H9 (cell line): ENCODE results near the gene TEX26. TPM values are rescaled to one million over a fixed set of nuclear protein-coding genes. Genes with fewer than 3 reads are reported as not detected.

Experiments used
- DNase-seq: peaks from one replicate; pipeline ENCODE4 v3.0.0-alpha.2; 2017
- H2AFZ ChIP-seq: one replicate; pipeline ENCODE4 v1.6.1; 2013; ENCODE audit warnings: mild to moderate bottlenecking, low read length, control low read depth, moderate library complexity
- H2AK5ac ChIP-seq: 2 replicates; pipeline ENCODE4 v1.6.1; 2013; ENCODE audit warnings: low read length, control low read depth, mixed read lengths; ENCODE audit not compliant: insufficient read length
- H2BK120ac ChIP-seq: one replicate; pipeline ENCODE4 v1.6.1; 2013; ENCODE audit warnings: low read depth, mild to moderate bottlenecking, low read length, control low read depth, inconsistent platforms; ENCODE audit not compliant: poor library complexity, severe bottlenecking
- H2BK12ac ChIP-seq: 2 replicates; pipeline ENCODE4 v1.6.1; 2013; ENCODE audit warnings: low read length, control low read depth, mixed read lengths, low read depth; ENCODE audit not compliant: insufficient read length
- H2BK15ac ChIP-seq: 2 replicates; pipeline ENCODE4 v1.6.1; 2013; ENCODE audit warnings: low read depth, low read length, control low read depth
- H2BK20ac ChIP-seq: one replicate; pipeline ENCODE4 v1.6.1; 2013; ENCODE audit warnings: low read depth, mild to moderate bottlenecking, low read length, control low read depth, inconsistent platforms; ENCODE audit not compliant: poor library complexity, severe bottlenecking
- H2BK5ac ChIP-seq: 2 replicates; pipeline ENCODE4 v1.6.1; 2013; ENCODE audit warnings: low read length, control low read depth, mixed read lengths; ENCODE audit not compliant: insufficient read length
- H3K14ac ChIP-seq: 2 replicates; pipeline ENCODE4 v1.6.1; 2013; ENCODE audit warnings: low read length, control low read depth; ENCODE audit not compliant: insufficient read depth
- H3K18ac ChIP-seq: 2 replicates; pipeline ENCODE4 v1.6.1; 2013; ENCODE audit warnings: low read depth, mild to moderate bottlenecking, mixed read lengths, low read length, control low read depth; ENCODE audit not compliant: insufficient read length
- H3K23ac ChIP-seq: 2 replicates; pipeline ENCODE4 v1.6.1; 2013; ENCODE audit warnings: low read length, control low read depth, mixed read lengths, low read depth; ENCODE audit not compliant: insufficient read length
- H3K23me2 ChIP-seq: 2 replicates; pipeline ENCODE4 v1.6.1; 2013; ENCODE audit warnings: low read depth, mild to moderate bottlenecking, mixed read lengths, low read length, control low read depth; ENCODE audit not compliant: insufficient read length, poor library complexity, severe bottlenecking
- H3K27ac ChIP-seq: 2 replicates; pipeline ENCODE4 v1.5.1; 2013; ENCODE audit warnings: low read length, control low read depth, mixed read lengths, low read depth; ENCODE audit not compliant: insufficient read length
- H3K27me3 ChIP-seq: 2 replicates; pipeline ENCODE4 v1.6.1; 2013; ENCODE audit warnings: low read length, control low read depth, inconsistent platforms; ENCODE audit not compliant: insufficient read depth
- H3K4ac ChIP-seq: 2 replicates; pipeline ENCODE4 v1.6.1; 2013; ENCODE audit warnings: low read depth, mild to moderate bottlenecking, control low read depth, inconsistent platforms, low read length, moderate library complexity
- H3K4me1 ChIP-seq: 2 replicates; pipeline ENCODE4 v1.6.1; 2013; ENCODE audit warnings: low read length, control low read depth, inconsistent platforms; ENCODE audit not compliant: insufficient read depth
- H3K4me2 ChIP-seq: 2 replicates; pipeline ENCODE4 v1.6.1; 2013; ENCODE audit warnings: low read length, control low read depth, mixed read lengths; ENCODE audit not compliant: insufficient read length, insufficient read depth
- H3K56ac ChIP-seq: 2 replicates; pipeline ENCODE4 v1.6.1; 2013; ENCODE audit warnings: low read depth, mild to moderate bottlenecking, mixed read lengths, low read length, control low read depth; ENCODE audit not compliant: insufficient read length
- H3K79me1 ChIP-seq: 2 replicates; pipeline ENCODE4 v1.6.1; 2013; ENCODE audit warnings: low read depth, mild to moderate bottlenecking, moderate library complexity, low read length, control low read depth, inconsistent platforms; ENCODE audit not compliant: insufficient read depth, poor library complexity, severe bottlenecking
- H3K79me2 ChIP-seq: 2 replicates; pipeline ENCODE4 v1.6.1; 2013; ENCODE audit warnings: low read length, control low read depth, inconsistent platforms; ENCODE audit not compliant: insufficient read depth
- H3K9ac ChIP-seq: 2 replicates; pipeline ENCODE4 v1.6.1; 2013; ENCODE audit warnings: low read length, control low read depth, mixed read lengths; ENCODE audit not compliant: insufficient read length; ENCODE audit errors: extremely low read depth
- H3K9me3 ChIP-seq: one replicate; pipeline ENCODE4 v1.6.1; 2013; ENCODE audit warnings: low read depth, low read length, inconsistent platforms; ENCODE audit not compliant: control insufficient read depth
- H3T11ph ChIP-seq: one replicate; pipeline ENCODE4 v1.6.1; 2013; ENCODE audit warnings: mild to moderate bottlenecking, low read length, control low read depth, inconsistent platforms
- H4K20me1 ChIP-seq: one replicate; pipeline ENCODE4 v1.6.1; 2013; ENCODE audit not compliant: control insufficient read depth, insufficient read length, insufficient read depth
- H4K5ac ChIP-seq: 2 replicates; pipeline ENCODE4 v1.6.1; 2013; ENCODE audit warnings: low read depth, mild to moderate bottlenecking, mixed read lengths, low read length, control low read depth; ENCODE audit not compliant: insufficient read length
- H4K8ac ChIP-seq: replicated peaks from 2 replicates; pipeline ENCODE4 v1.6.1; 2013; ENCODE audit warnings: low read length, control low read depth, mixed read lengths, low read depth; ENCODE audit not compliant: insufficient read length
- H4K91ac ChIP-seq: 2 replicates; pipeline ENCODE4 v1.6.1; 2013; ENCODE audit warnings: low read depth, mild to moderate bottlenecking, moderate library complexity, mixed read lengths, low read length, control low read depth; ENCODE audit not compliant: insufficient read length
- H3K27ac Mint-ChIP-seq, 3 experiments: 2 replicates in 2 of 3; 3 replicates in 1 of 3; pipeline ENCODE4 v1.8.0; 2020 to 2021; ENCODE audit warnings: mixed read lengths in 3 of 3, mild to moderate bottlenecking in 1 of 3, moderate library complexity in 1 of 3
- H3K27me3 Mint-ChIP-seq: 2 replicates; pipeline ENCODE4 v1.8.0; 2021; ENCODE audit warnings: low read depth, mild to moderate bottlenecking, moderate library complexity, mixed read lengths
- H3K36me3 Mint-ChIP-seq, 3 experiments: 2 replicates in 2 of 3; 3 replicates in 1 of 3; pipeline ENCODE4 v1.8.0; 2020 to 2021; ENCODE audit warnings: low read depth in 3 of 3, mixed read lengths in 3 of 3; ENCODE audit not compliant: insufficient read depth in 1 of 3
- H3K4me1 Mint-ChIP-seq, 2 experiments: 2 replicates each; pipeline ENCODE4 v1.8.0; 2020; ENCODE audit warnings: mixed read lengths in 2 of 2
- H3K4me3 Mint-ChIP-seq, 2 experiments: 2 replicates in 1 of 2; 3 replicates in 1 of 2; pipeline ENCODE4 v1.8.0; 2020 to 2021; ENCODE audit warnings: mild to moderate bottlenecking in 2 of 2, mixed read lengths in 2 of 2, moderate library complexity in 1 of 2
- H3K9me3 Mint-ChIP-seq, 2 experiments: 2 replicates in 1 of 2; 3 replicates in 1 of 2; pipeline ENCODE4 v1.8.0; 2020; ENCODE audit warnings: mild to moderate bottlenecking in 2 of 2, mixed read lengths in 2 of 2, moderate library complexity in 1 of 2
- total RNA-seq: library from RNA; stranded (reverse); gene quantifications from 2 replicates; pipeline ENCODE4 v1.2.1, GENCODE V29; 2021
- TF ChIP-seq, protein P1 (sequence below): fragments of 200-600 bp; sonication (generic); conservative IDR thresholded peaks from 3 replicates; pipeline ENCODE4 v1.8.0; 2021; ENCODE audit warnings: antibody characterized with exemption, mild to moderate bottlenecking

The TEX26 gene
- total RNA-seq, 1 experiment from 2014 or later, result not detected

DNA sequence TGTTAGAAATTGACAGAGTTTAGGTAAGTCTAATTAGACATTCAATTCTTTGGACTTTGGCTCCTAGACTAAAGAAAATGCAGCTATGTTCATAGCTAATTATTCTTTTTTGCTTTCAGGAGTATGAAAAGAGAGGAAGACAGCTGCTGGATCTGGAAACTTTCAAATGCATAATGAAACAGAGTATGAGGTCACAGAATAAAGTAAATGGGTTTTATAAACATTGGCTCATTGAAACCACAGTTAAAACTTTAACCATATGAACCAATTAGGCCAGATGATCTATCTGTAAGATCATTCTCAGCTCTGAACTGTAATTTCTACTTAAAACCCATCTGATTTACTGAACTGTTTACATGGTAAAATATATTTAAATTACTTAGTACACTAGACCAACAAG is 82.7 kb downstream of the TEX26 start:
- H2BK15ac ChIP-seq, result no peak overlapping the region
- no peaks in the 10 kb centered on the region for H3K27me3 Mint-ChIP-seq
- no peak overlapping the region for H2BK20ac ChIP-seq
- no peaks in the 10 kb centered on the region for H3K4me1 ChIP-seq
- no peaks in the 10 kb centered on the region for H3K9me3 Mint-ChIP-seq
- H3K18ac ChIP-seq, result no peak overlapping the region
- H2BK12ac ChIP-seq, result no peak overlapping the region
- H4K91ac ChIP-seq, result no peak overlapping the region
- no peaks in the 10 kb centered on the region for H3K27me3 ChIP-seq
- H3K9me3 ChIP-seq, result no peaks in the 10 kb centered on the region
- no peaks in the 10 kb centered on the region for H3K23me2 ChIP-seq
- no peak overlapping the region for H3T11ph ChIP-seq
- peaks cover 23 to 25% of the 10 kb centered on the region in 2 experiments for H3K4me1 Mint-ChIP-seq
- H3K36me3 Mint-ChIP-seq, result no peaks in the 10 kb centered on the region; a peak in 1 of 7 replicates
- no peak overlapping the region for H2BK120ac ChIP-seq
- H2AFZ ChIP-seq, result no peak overlapping the region
- H3K4me3 Mint-ChIP-seq, result no peak overlapping the region
- no peak overlapping the region for H3K14ac ChIP-seq
- no peak overlapping the region for H4K8ac ChIP-seq
- TF ChIP-seq, protein P1, sequence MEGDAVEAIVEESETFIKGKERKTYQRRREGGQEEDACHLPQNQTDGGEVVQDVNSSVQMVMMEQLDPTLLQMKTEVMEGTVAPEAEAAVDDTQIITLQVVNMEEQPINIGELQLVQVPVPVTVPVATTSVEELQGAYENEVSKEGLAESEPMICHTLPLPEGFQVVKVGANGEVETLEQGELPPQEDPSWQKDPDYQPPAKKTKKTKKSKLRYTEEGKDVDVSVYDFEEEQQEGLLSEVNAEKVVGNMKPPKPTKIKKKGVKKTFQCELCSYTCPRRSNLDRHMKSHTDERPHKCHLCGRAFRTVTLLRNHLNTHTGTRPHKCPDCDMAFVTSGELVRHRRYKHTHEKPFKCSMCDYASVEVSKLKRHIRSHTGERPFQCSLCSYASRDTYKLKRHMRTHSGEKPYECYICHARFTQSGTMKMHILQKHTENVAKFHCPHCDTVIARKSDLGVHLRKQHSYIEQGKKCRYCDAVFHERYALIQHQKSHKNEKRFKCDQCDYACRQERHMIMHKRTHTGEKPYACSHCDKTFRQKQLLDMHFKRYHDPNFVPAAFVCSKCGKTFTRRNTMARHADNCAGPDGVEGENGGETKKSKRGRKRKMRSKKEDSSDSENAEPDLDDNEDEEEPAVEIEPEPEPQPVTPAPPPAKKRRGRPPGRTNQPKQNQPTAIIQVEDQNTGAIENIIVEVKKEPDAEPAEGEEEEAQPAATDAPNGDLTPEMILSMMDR, result no peak
- no peaks in the 10 kb centered on the region for H4K20me1 ChIP-seq
- no peak overlapping the region for H3K27ac ChIP-seq
- no peak overlapping the region for H3K9ac ChIP-seq
- H3K79me1 ChIP-seq, result no peaks in the 10 kb centered on the region
- no peak overlapping the region for H3K4me2 ChIP-seq
- H3K56ac ChIP-seq, result no peak overlapping the region
- H2AK5ac ChIP-seq, result no peak overlapping the region
- H2BK5ac ChIP-seq, result no peak overlapping the region
- no peaks in the 10 kb centered on the region for H3K79me2 ChIP-seq
- H4K5ac ChIP-seq, result no peak overlapping the region
- no peak overlapping the region for H3K4ac ChIP-seq
- no peak for DNase-seq
- H3K23ac ChIP-seq, result no peak overlapping the region
- H3K27ac Mint-ChIP-seq, result no peak overlapping the region
